Loucy (cell line): ENCODE measurements around the gene ALAS1.

Source experiments
- H2AFZ ChIP-seq: fragments of 200-600 bp; sonication (generic); 2 replicates; pipeline ENCODE4 v1.6.0; 2016; ENCODE audit warnings: antibody characterized with exemption, mild to moderate bottlenecking, low read length, moderate library complexity
- H3F3A ChIP-seq: fragments of 200-600 bp; 2 replicates; pipeline ENCODE4 v1.6.0; 2016; ENCODE audit warnings: antibody characterized with exemption, low read depth, mild to moderate bottlenecking
- H3K27me3 ChIP-seq: fragments of 200-600 bp; sonication (generic); 2 replicates; pipeline ENCODE4 v1.6.1; 2014; ENCODE audit warnings: low read length, mild to moderate bottlenecking; ENCODE audit not compliant: insufficient read depth, poor library complexity, severe bottlenecking
- H3K36me3 ChIP-seq: fragments of 200-600 bp; sonication (generic); 2 replicates; pipeline ENCODE4 v1.6.1; 2016; ENCODE audit warnings: low read length; ENCODE audit not compliant: insufficient read depth
- H3K4me1 ChIP-seq: fragments of 200-600 bp; sonication (generic); 2 replicates; pipeline ENCODE4 v1.5.1; 2014; ENCODE audit warnings: low read length, mild to moderate bottlenecking; ENCODE audit not compliant: insufficient read depth, poor library complexity, severe bottlenecking
- H3K4me2 ChIP-seq: fragments of 200-600 bp; sonication (generic); 2 replicates; pipeline ENCODE4 v1.6.0; 2014; ENCODE audit warnings: antibody characterized with exemption, low read length, low read depth, mild to moderate bottlenecking; ENCODE audit not compliant: poor library complexity, severe bottlenecking
- H3K4me3 ChIP-seq: fragments of 200-600 bp; sonication (generic); 2 replicates; pipeline ENCODE4 v1.5.1; 2014; ENCODE audit warnings: low read length, mild to moderate bottlenecking, mixed read lengths; ENCODE audit not compliant: poor library complexity, severe bottlenecking
- H3K79me2 ChIP-seq: fragments of 200-600 bp; sonication (generic); 2 replicates; pipeline ENCODE4 v1.6.1; 2014; ENCODE audit warnings: low read length; ENCODE audit not compliant: insufficient read depth
- H3K9ac ChIP-seq: fragments of 200-600 bp; sonication (generic); 2 replicates; pipeline ENCODE4 v1.6.0; 2014; ENCODE audit warnings: mild to moderate bottlenecking, low read depth, low read length, moderate library complexity; ENCODE audit not compliant: poor library complexity, severe bottlenecking
- H3K9me2 ChIP-seq: fragments of 200-600 bp; sonication (generic); replicated peaks from 2 replicates; pipeline ENCODE4 v1.6.1; 2016; ENCODE audit warnings: low read depth, low read length, mixed read lengths
- H3K9me3 ChIP-seq: fragments of 200-600 bp; sonication (generic); 2 replicates; pipeline ENCODE4 v1.6.1; 2014; ENCODE audit warnings: mild to moderate bottlenecking, antibody characterized with exemption, low read length, low read depth; ENCODE audit not compliant: insufficient read depth
- H4K20me1 ChIP-seq: fragments of 200-600 bp; sonication (generic); 2 replicates; pipeline ENCODE4 v1.6.0; 2014; ENCODE audit warnings: antibody characterized with exemption, low read length, mild to moderate bottlenecking; ENCODE audit not compliant: insufficient read depth, poor library complexity, severe bottlenecking
- EZH2phosphoT487 ChIP-seq: fragments of 200-600 bp; IDR thresholded peaks from 2 replicates; pipeline ENCODE4 v1.6.1; 2018; ENCODE audit warnings: antibody characterized with exemption, mild to moderate bottlenecking, moderate library complexity, borderline replicate concordance
- TF ChIP-seq, protein P1 (sequence below): fragments of 200-600 bp; sonication (generic); conservative IDR thresholded peaks from 2 replicates; pipeline ENCODE4 v1.5.1; 2014; ENCODE audit warnings: mild to moderate bottlenecking, antibody characterized with exemption, low read length

The ALAS1 gene

DNA sequence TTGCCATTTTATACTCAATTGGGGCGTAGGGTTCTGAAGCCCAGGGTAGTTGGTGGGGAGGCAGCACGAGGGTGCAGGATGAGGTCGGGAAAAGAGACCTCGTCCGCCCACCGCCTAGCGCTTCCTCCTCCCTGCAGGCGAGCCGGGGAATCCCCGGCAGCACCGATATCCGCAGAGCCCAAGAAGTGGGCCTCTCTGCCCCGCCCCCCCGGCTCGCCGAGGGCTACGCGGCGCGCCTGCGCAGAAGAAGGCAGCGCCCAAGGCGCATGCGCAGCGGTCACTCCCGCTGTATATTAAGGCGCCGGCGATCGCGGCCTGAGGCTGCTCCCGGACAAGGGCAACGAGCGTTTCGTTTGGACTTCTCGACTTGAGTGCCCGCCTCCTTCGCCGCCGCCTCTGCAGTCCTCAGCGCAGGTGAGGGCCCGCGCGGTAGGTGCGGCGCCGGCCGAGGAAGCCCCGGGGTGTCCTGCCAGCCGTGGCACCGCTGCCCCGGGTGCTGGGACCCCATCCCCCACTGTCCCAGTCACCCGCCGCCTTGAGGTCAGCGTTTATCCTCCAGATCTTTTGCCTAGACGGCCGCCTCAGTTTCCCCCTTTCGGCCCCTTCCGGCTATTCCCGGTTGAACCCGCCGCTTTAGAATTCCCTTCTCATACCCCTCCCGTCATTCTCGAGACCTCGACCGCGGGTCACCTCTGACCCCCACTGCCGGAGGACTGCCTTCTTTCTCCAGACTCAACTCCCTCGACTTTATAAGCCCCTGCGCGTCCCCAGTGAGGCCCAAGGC, at the start of gene ALAS1:
Gene ALAS1, plus strand, starts transcription at position 319 of the 784 bp plus-strand sequence. CDS start 1,082 bp downstream, outside the sequence.
- TF ChIP-seq EZH2phosphoT487 = no peak
- TF ChIP-seq, protein P1, sequence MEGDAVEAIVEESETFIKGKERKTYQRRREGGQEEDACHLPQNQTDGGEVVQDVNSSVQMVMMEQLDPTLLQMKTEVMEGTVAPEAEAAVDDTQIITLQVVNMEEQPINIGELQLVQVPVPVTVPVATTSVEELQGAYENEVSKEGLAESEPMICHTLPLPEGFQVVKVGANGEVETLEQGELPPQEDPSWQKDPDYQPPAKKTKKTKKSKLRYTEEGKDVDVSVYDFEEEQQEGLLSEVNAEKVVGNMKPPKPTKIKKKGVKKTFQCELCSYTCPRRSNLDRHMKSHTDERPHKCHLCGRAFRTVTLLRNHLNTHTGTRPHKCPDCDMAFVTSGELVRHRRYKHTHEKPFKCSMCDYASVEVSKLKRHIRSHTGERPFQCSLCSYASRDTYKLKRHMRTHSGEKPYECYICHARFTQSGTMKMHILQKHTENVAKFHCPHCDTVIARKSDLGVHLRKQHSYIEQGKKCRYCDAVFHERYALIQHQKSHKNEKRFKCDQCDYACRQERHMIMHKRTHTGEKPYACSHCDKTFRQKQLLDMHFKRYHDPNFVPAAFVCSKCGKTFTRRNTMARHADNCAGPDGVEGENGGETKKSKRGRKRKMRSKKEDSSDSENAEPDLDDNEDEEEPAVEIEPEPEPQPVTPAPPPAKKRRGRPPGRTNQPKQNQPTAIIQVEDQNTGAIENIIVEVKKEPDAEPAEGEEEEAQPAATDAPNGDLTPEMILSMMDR = no peak
- H3F3A ChIP-seq = no peaks in the 10 kb centered on the region
- H3K4me1 ChIP-seq = peaks cover 53% of the 10 kb centered on the region
- peaks cover 9% of the 10 kb centered on the region; the same call in 1 of the 2 replicates for H3K36me3 ChIP-seq
- peaks cover 47% of the 10 kb centered on the region for H3K79me2 ChIP-seq
- peak within 1 kb of the TSS; percentile 88 for H2AFZ ChIP-seq
- H3K27me3 ChIP-seq = no peaks in the 10 kb centered on the region
- H3K4me2 ChIP-seq = peak within 1 kb of the TSS; percentile 100
- peak within 1 kb of the TSS; percentile 100 for H3K4me3 ChIP-seq
- no peaks in the 10 kb centered on the region for H3K9me3 ChIP-seq
- peak within 1 kb of the TSS; percentile 98 for H3K9ac ChIP-seq
- H4K20me1 ChIP-seq = peaks cover 25% of the 10 kb centered on the region
- H3K9me2 ChIP-seq = no peaks in the 10 kb centered on the region

DNA sequence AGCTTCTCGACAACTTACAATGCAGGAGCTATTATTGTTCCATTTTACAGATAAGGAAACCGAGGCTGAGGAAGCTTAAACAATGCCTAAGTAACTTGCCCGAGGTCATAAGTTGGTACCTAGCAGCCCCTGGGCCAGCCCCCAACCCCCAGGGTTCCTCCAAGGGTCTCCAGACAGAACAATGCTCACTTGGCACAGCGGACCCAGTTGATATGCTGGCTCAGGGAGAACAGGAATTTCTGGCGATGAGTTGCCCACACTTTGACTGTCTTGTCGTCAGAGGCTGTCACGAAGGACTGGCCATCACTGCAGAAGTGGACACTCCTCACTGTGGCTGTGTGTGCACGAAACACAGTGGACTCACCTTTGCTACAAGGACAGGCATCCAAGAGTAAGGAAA, 48.9 kb upstream of the ALAS1 start:
- peaks cover 52% of the 10 kb centered on the region; the same call in 1 of the 2 replicates for H3K36me3 ChIP-seq
- H3K9me2 ChIP-seq = no peaks in the 10 kb centered on the region
- no peaks in the 10 kb centered on the region for H3K9me3 ChIP-seq
- no peak for TF ChIP-seq EZH2phosphoT487
- TF ChIP-seq, protein P1 = no peak
- H3K4me1 ChIP-seq = peaks cover 21% of the 10 kb centered on the region
- no peak overlapping the region for H3K4me2 ChIP-seq
- H2AFZ ChIP-seq = no peak overlapping the region
- H3K4me3 ChIP-seq = no peak overlapping the region
- H3K27me3 ChIP-seq = no peaks in the 10 kb centered on the region
- no peak overlapping the region for H3K9ac ChIP-seq
- peaks cover 39% of the 10 kb centered on the region for H3K79me2 ChIP-seq
- H3F3A ChIP-seq = no peaks in the 10 kb centered on the region
- H4K20me1 ChIP-seq = peaks cover 5% of the 10 kb centered on the region

DNA sequence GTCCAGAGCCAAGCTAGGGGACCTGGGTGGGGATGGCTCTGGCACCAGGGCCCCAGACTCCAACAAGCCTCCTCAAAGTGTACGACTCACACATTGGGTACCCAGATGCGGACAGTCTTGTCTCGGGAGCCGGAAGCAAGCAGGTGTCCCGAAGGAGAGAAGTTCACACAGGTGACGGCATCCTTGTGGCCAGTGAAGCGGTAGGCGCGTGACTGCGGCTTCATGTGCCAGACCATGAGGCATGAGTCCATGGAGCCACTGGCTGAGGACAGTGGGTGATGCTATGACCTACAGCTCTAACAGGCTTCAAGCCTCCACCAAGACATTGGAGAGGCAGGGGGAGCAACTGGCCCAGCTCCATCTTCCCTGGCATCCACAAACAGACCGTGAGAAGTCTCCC, 48.2 kb upstream of the ALAS1 start:
- Histone ChIP-seq H3K9me3 (no peaks in the 10 kb centered on the region), H3K9me2 (no peaks in the 10 kb centered on the region), H3F3A (no peaks in the 10 kb centered on the region), H3K9ac (peak overlapping the region; percentile 49), H3K36me3 (peaks cover 49% of the 10 kb centered on the region; the same call in 1 of the 2 replicates), H3K4me2 (no peak overlapping the region), H4K20me1 (peaks cover 4% of the 10 kb centered on the region), H3K4me1 (peaks cover 19% of the 10 kb centered on the region), H2AFZ (no peak overlapping the region), H3K79me2 (peaks cover 39% of the 10 kb centered on the region), H3K27me3 (no peaks in the 10 kb centered on the region), H3K4me3 (no peak overlapping the region)
- no peak for TF ChIP-seq EZH2phosphoT487
- TF ChIP-seq, protein P1 = no peak
